Measurements from ENCODE around the gene MAD2L2.

DNA sequence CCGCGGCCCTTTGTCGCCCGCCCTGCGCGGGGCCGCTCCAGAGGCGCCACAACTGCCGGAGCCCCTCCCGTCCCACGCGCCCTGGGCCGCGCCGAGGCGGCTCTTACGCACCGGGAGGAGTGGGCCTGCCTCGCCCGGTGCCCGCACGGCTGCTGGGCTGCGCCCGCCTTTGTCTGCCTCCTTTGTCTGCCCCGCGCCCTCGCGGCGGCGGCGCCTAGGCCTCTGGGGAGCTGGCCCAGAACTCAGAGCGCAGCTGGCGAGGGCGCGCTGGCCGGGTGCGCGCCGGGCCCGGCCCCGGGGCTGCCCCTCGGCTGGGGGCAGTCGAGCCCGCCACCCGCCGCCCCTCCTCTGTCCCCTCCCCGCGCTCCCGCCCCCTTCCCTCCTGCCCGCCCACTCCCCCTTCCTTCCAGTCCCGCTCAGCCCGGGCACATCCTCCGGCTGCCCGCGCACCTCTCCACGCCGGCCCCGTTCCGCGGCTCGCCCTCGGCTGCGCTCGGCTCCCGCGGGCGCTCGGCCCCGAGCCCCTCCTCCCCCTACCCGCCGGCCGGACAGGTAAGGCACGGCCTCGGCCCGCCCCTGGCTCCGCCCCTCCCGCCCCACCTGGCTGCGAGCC is 10.5 kb upstream of the MAD2L2 start, which contains the start of gene DRAXIN:
- TF ChIP-seq, protein P1, sequence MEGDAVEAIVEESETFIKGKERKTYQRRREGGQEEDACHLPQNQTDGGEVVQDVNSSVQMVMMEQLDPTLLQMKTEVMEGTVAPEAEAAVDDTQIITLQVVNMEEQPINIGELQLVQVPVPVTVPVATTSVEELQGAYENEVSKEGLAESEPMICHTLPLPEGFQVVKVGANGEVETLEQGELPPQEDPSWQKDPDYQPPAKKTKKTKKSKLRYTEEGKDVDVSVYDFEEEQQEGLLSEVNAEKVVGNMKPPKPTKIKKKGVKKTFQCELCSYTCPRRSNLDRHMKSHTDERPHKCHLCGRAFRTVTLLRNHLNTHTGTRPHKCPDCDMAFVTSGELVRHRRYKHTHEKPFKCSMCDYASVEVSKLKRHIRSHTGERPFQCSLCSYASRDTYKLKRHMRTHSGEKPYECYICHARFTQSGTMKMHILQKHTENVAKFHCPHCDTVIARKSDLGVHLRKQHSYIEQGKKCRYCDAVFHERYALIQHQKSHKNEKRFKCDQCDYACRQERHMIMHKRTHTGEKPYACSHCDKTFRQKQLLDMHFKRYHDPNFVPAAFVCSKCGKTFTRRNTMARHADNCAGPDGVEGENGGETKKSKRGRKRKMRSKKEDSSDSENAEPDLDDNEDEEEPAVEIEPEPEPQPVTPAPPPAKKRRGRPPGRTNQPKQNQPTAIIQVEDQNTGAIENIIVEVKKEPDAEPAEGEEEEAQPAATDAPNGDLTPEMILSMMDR (IDR thresholded peaks at IDR 0.05), result no peak
- TF ChIP-seq POLR2A (IDR thresholded peaks at IDR 0.05), result no peak
- no peak for TF ChIP-seq EP300 (IDR thresholded peaks at IDR 0.05)

All from ovary (tissue), 3 donors.